Esophagus squamous epithelium (tissue), 4 donors: Measurements from ENCODE around the gene IFNL1.

Experiments used
- POLR2A ChIP-seq, 4 donors: fragments of 450-650 bp; IDR thresholded peaks; one replicate each; pipeline ENCODE4 v1.6.1; 2017; ENCODE audit warnings: antibody characterized with exemption in 4 of 4, mild to moderate bottlenecking in 4 of 4, moderate library complexity in 3 of 4
- TF ChIP-seq, protein P1 (sequence below), 6 experiments: fragments of 450-650 bp in 4 of 6; fragments of 200-600 bp in 2 of 6; sonication (generic) in 2 of 6; IDR thresholded peaks; one replicate each; pipeline ENCODE4 v1.5.1; 2016 to 2019; ENCODE audit warnings: antibody characterized with exemption in 6 of 6, mild to moderate bottlenecking in 4 of 6, moderate library complexity in 4 of 6

DNA sequence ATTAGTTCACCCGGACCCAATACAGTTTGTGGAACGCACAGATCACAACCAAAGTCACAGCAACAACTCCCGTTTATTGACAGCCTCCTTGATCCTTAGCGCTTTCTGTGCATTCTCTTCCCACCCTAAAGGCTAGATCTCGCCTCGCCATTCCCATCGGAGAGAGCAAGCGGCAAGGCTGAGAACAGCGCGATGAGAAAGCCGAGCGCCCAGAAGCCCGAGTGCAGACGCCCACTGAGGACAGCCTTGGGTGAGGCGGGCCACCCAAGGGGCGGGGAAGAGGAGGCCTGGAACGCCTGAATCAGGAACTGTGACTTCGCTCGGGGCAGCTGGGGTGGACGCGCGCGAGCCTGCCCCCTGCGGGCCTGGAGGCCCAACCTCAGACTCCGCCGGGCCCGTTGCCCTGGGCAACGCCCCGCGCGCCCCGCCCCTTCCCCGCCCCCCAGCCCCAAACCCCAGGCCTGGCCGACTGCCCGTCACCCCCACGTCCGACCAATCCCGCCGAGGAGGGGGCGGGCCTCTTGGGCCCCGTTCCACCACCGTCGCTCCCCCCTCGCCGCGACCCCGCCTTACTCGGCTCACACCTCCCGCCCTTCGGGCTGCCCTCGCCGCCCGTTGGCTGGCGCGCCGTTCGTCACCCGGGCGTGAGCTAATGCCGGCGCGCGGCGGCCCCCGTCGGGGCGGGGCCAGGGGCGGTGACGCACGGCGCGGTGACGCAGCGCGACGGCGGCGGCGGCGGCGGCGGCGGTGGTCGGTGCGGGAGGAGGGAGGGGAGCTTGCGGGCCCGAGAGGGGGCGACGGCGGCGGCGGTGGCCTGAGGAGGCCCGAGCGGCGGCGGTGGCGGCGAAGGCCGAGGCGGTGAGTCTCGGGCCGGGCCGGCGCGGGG lies 45.8 kb downstream of the IFNL1 start, which contains the start of gene SAMD4B:
- TF ChIP-seq, protein P1, sequence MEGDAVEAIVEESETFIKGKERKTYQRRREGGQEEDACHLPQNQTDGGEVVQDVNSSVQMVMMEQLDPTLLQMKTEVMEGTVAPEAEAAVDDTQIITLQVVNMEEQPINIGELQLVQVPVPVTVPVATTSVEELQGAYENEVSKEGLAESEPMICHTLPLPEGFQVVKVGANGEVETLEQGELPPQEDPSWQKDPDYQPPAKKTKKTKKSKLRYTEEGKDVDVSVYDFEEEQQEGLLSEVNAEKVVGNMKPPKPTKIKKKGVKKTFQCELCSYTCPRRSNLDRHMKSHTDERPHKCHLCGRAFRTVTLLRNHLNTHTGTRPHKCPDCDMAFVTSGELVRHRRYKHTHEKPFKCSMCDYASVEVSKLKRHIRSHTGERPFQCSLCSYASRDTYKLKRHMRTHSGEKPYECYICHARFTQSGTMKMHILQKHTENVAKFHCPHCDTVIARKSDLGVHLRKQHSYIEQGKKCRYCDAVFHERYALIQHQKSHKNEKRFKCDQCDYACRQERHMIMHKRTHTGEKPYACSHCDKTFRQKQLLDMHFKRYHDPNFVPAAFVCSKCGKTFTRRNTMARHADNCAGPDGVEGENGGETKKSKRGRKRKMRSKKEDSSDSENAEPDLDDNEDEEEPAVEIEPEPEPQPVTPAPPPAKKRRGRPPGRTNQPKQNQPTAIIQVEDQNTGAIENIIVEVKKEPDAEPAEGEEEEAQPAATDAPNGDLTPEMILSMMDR (IDR thresholded peaks at IDR 0.05), result peak; percentile 66 to 90 (median 78)
- peak in 3 of 4 donors; percentile 86 to 97 (median 87) for TF ChIP-seq POLR2A (IDR thresholded peaks at IDR 0.05)
